OCI-LY1 (cell line): ENCODE results near the gene DENND10.

Experiments
- CTCF ChIP-seq: fragments of 200-600 bp; sonication (generic), shearing (Covaris generic); IDR thresholded peaks from 2 replicates; pipeline ENCODE4 v1.5.1; 2017; ENCODE audit warnings: mild to moderate bottlenecking, antibody characterized with exemption, low read length, moderate library complexity, mixed read lengths
- EZH2 ChIP-seq: fragments of 200-600 bp; sonication (generic), shearing (Covaris generic); IDR thresholded peaks from 2 replicates; pipeline ENCODE4 v1.8.0; 2017; ENCODE audit warnings: borderline replicate concordance, mixed run types, mild to moderate bottlenecking, antibody characterized with exemption, low read length, moderate library complexity, mixed read lengths

- TF ChIP-seq CTCF: no peak
- no peak for TF ChIP-seq EZH2
Observed at GRCh38 chr10:119090026-119090795, 13.7 kb upstream of the DENND10 start.
